Measurements from ENCODE around the gene GALK1. TPM values are rescaled to one million over a fixed set of nuclear protein-coding genes. Genes with fewer than 3 reads are reported as not detected.

The GALK1 gene
- total RNA-seq, 4 donors from 2014 or later, result 8.7 to 18.3 (median 11.0) TPM

DNA sequence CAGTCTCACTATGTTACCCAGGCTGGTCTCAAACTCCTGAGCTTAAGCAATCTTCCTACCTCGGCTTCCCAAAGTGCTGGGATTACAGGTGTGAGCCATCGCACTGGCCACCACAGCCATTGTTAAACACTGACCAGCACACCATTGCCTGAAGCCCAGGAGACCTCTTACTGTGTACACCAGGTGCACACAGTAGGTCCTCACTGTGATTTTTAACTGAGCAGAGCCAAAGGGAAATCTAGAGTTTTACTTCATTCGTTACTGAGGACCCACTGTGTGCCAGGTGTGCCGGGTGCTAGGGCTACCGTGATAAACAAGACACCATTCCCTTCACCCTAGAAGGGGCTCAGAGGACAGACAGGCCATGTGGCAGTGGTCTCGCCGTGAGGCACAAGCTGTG lies 39.5 kb downstream of the GALK1 start:
- DNase-seq (no peak), ATAC-seq (no peak)
- H3K27ac ChIP-seq, result no peak overlapping the region
- in situ Hi-C loops (cut with MboI; ENCODE audit: low sequenced_read_pairs in 4 of 4) (no loop called here), intact Hi-C loops (cut with DNase I; ENCODE audit: low total_unique reads) (no loop called here)
- peaks cover 9 to 19% (median 17%) of the 10 kb centered on the region in 3 donors for H3K27me3 ChIP-seq
- no peaks in the 10 kb centered on the region for H3K9me3 ChIP-seq
- no peaks in the 10 kb centered on the region for H3K36me3 ChIP-seq
- TF ChIP-seq, protein P1, sequence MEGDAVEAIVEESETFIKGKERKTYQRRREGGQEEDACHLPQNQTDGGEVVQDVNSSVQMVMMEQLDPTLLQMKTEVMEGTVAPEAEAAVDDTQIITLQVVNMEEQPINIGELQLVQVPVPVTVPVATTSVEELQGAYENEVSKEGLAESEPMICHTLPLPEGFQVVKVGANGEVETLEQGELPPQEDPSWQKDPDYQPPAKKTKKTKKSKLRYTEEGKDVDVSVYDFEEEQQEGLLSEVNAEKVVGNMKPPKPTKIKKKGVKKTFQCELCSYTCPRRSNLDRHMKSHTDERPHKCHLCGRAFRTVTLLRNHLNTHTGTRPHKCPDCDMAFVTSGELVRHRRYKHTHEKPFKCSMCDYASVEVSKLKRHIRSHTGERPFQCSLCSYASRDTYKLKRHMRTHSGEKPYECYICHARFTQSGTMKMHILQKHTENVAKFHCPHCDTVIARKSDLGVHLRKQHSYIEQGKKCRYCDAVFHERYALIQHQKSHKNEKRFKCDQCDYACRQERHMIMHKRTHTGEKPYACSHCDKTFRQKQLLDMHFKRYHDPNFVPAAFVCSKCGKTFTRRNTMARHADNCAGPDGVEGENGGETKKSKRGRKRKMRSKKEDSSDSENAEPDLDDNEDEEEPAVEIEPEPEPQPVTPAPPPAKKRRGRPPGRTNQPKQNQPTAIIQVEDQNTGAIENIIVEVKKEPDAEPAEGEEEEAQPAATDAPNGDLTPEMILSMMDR (IDR thresholded peaks at IDR 0.05 in 4 of 5, conservative IDR thresholded peaks at IDR 0.05 in 1 of 5), result no peak
- no peak for TF ChIP-seq POLR2A (IDR thresholded peaks at IDR 0.05)
- peaks cover 0 to 4% of the 10 kb centered on the region in 2 donors for H3K4me1 ChIP-seq
- no peak overlapping the region for H3K4me3 ChIP-seq

GRCh38 chr17:75724016-75725003 lies 40.7 kb downstream of the GALK1 start:
- no peak overlapping the region for H3K27ac ChIP-seq
- no peak for DNase-seq
- no peak overlapping the region for H3K4me3 ChIP-seq

GRCh38 chr17:75723171-75723930 lies 41.6 kb downstream of the GALK1 start:
- in situ Hi-C loops (cut with MboI; ENCODE audit: low sequenced_read_pairs in 4 of 4), result no loop called here
- TF ChIP-seq, protein P1 (IDR thresholded peaks at IDR 0.05 in 4 of 5, conservative IDR thresholded peaks at IDR 0.05 in 1 of 5), result no peak
- TF ChIP-seq POLR2A (IDR thresholded peaks at IDR 0.05), result no peak
- H3K27ac ChIP-seq, result no peak overlapping the region
- H3K4me1 ChIP-seq, result peaks cover 0 to 4% of the 10 kb centered on the region in 2 donors
- DNase-seq, result no peak
- H3K27me3 ChIP-seq, result peaks cover 19 to 29% (median 22%) of the 10 kb centered on the region in 3 donors
- intact Hi-C loops (cut with DNase I; ENCODE audit: low total_unique reads), result no loop called here
- H3K4me3 ChIP-seq, result no peak overlapping the region
- H3K9me3 ChIP-seq, result no peaks in the 10 kb centered on the region
- no peak for ATAC-seq
- H3K36me3 ChIP-seq, result no peaks in the 10 kb centered on the region

More at GRCh38 chr17:75724016-75725003, 40.7 kb downstream of the GALK1 start:
- Histone ChIP-seq H3K27me3 (peaks cover 19 to 29% (median 22%) of the 10 kb centered on the region in 3 donors), H3K4me1 (peaks cover 0 to 4% of the 10 kb centered on the region in 2 donors), H3K9me3 (no peaks in the 10 kb centered on the region), H3K36me3 (no peaks in the 10 kb centered on the region)
- ATAC-seq, result no peak
- intact Hi-C loops (cut with DNase I; ENCODE audit: low total_unique reads) (no loop called here), in situ Hi-C loops (cut with MboI; ENCODE audit: low sequenced_read_pairs in 4 of 4) (no loop called here)
- TF ChIP-seq, protein P1 (IDR thresholded peaks at IDR 0.05 in 4 of 5, conservative IDR thresholded peaks at IDR 0.05 in 1 of 5), result no peak

DNA sequence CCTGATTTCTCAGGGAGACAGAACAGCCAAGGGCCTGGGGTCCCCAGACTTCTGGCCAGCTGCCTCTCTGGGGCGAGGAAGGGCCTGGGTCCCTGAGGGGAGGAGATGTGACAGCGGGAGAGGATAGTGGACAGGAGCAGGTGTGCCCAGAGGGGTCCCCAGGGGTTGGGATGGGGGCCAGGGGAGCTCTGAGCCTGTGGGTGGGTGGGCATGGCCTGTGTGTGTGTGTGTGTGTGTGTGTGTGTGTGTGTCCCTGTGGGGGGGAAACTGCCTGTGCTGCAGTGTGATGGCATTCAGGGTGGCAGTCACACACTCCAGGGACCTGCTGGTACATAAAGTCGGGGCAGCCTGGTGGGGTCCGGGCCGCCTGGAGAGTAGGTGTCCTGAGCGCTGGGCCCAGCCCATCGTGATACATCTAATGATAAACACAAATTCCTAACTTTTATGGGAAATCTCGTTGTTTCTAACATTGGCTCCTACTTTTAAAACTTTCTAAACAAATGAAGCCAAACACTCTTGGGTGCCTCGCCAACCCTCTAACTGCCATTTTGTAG lies 42.4 kb downstream of the GALK1 start:
- TF ChIP-seq, protein P1 (IDR thresholded peaks at IDR 0.05 in 4 of 5, conservative IDR thresholded peaks at IDR 0.05 in 1 of 5), result no peak
- no peak for TF ChIP-seq POLR2A (IDR thresholded peaks at IDR 0.05)
- no peak for ATAC-seq
- H3K36me3 ChIP-seq, result no peaks in the 10 kb centered on the region
- H3K4me3 ChIP-seq, result peak overlapping the region in 2 of 4 donors; percentile 37 to 47
- peak overlapping the region in 1 of 4 donors; percentile 23 for H3K27ac ChIP-seq
- intact Hi-C loops (cut with DNase I; ENCODE audit: low total_unique reads) (no loop called here), in situ Hi-C loops (cut with MboI; ENCODE audit: low sequenced_read_pairs in 4 of 4) (no loop called here)
- DNase-seq, result no peak
- H3K9me3 ChIP-seq, result no peaks in the 10 kb centered on the region
- peaks cover 0 to 4% of the 10 kb centered on the region in 2 donors for H3K4me1 ChIP-seq
- peaks cover 19 to 29% (median 22%) of the 10 kb centered on the region in 3 donors for H3K27me3 ChIP-seq

Measured in gastrocnemius medialis (tissue), 4 donors.